Caco-2 (cell line): Measurements from ENCODE around the gene KRTAP4-1. TPM values are rescaled to one million over a fixed set of nuclear protein-coding genes. Genes with fewer than 3 reads are reported as not detected.
"Not testable (repeated sequence)": the region's sequence is repeated elsewhere in the genome, so short reads cannot be mapped to it uniquely, and the experiment has no call there.

Source experiments
- BruUV-seq: library from RNA; stranded (reverse); fragments of 400-500 nt; replicated peaks from 2 replicates; lab custom pipeline; 2021; lab: Mats Ljungman, UMichigan
- CTCF ChIA-PET: fragments of 300-600 bp; sonication (Branson Sonifier 250); formaldehyde crosslinking; loops from one replicate; lab custom pipeline; 2022; ENCODE audit warnings: antibody characterized with exemption; lab: Charles Lee
- POLR2A ChIA-PET: fragments of 300-600 bp; sonication (Branson Sonifier 250); formaldehyde crosslinking; loops from one replicate; lab custom pipeline; 2022; ENCODE audit warnings: antibody characterized with exemption; lab: Charles Lee
- DNase-seq, 2 experiments: peaks; one replicate each; pipeline versions ENCODE4 v3.0.0 to v3.0.0-alpha.2; 2020 to 2022
- H3K27me3 ChIP-seq: replicated peaks from 2 replicates; pipeline ENCODE4 v1.6.0; 2011; ENCODE audit warnings: low read length; ENCODE audit not compliant: control insufficient read depth, insufficient read depth
- H3K36me3 ChIP-seq: 2 replicates; pipeline ENCODE4 v1.5.1; 2011; ENCODE audit warnings: low read length; ENCODE audit not compliant: control insufficient read depth, insufficient read depth
- H3K4me1 ChIP-seq: fragments of 250-450 bp; sonication (Bioruptor Pico); 2 replicates; pipeline ENCODE4 v1.5.1; 2020; ENCODE audit warnings: mild to moderate bottlenecking
- H3K4me3 ChIP-seq: 2 replicates; pipeline ENCODE4 v1.5.1; 2011; ENCODE audit warnings: low read depth, mild to moderate bottlenecking, control low read depth, low read length
- H3K9me3 ChIP-seq: fragments of 250-450 bp; sonication (Bioruptor Pico); 2 replicates; pipeline ENCODE4 v1.5.1; 2020; ENCODE audit warnings: mild to moderate bottlenecking, moderate library complexity
- H3K27ac Mint-ChIP-seq: one replicate; pipeline ENCODE4 v1.8.0; 2022; ENCODE audit warnings: mixed read lengths; ENCODE audit not compliant: unreplicated experiment
- H3K27me3 Mint-ChIP-seq: one replicate; pipeline ENCODE4 v1.8.0; 2022; ENCODE audit warnings: mixed read lengths; ENCODE audit not compliant: insufficient read depth, unreplicated experiment
- H3K36me3 Mint-ChIP-seq: one replicate; pipeline ENCODE4 v1.8.0; 2022; ENCODE audit warnings: mild to moderate bottlenecking, mixed read lengths; ENCODE audit not compliant: insufficient read depth, unreplicated experiment
- H3K4me1 Mint-ChIP-seq: one replicate; pipeline ENCODE4 v1.8.0; 2022; ENCODE audit warnings: low read depth, mixed read lengths; ENCODE audit not compliant: unreplicated experiment
- H3K4me3 Mint-ChIP-seq: one replicate; pipeline ENCODE4 v1.8.0; 2022; ENCODE audit warnings: mild to moderate bottlenecking, moderate library complexity, mixed read lengths; ENCODE audit not compliant: unreplicated experiment
- H3K9me3 Mint-ChIP-seq: one replicate; pipeline ENCODE4 v1.8.0; 2022; ENCODE audit warnings: mixed read lengths; ENCODE audit not compliant: unreplicated experiment
- CTCF ChIP-seq, 2 experiments: fragments of 200-600 bp in 1 of 2; IDR thresholded peaks; 1 replicate in 1 of 2; 2 replicates in 1 of 2; pipeline versions ENCODE4 v1.5.1 to v1.8.0; 2011 to 2022; ENCODE audit warnings: antibody characterized with exemption in 1 of 2, control low read depth in 1 of 2, inconsistent platforms in 1 of 2, low read depth in 1 of 2, low read length in 1 of 2, mild to moderate bottlenecking in 1 of 2, moderate library complexity in 1 of 2; ENCODE audit not compliant: insufficient read depth in 1 of 2, severe bottlenecking in 1 of 2, unreplicated experiment in 1 of 2
- intact Hi-C: fragments of 100-400 bp; cut with micrococcal nuclease; formaldehyde crosslinking; loops from one replicate; pipeline ENCODE4 v1.10.0; 2022; ENCODE audit not compliant: unreplicated experiment
- total RNA-seq: library from RNA; stranded (reverse); gene quantifications from 2 replicates; pipeline ENCODE4 v1.2.3, GENCODE V29; 2022

The KRTAP4-1 gene
- total RNA-seq, 1 experiment from 2014 or later: not detected

GRCh38 chr17:41230094-41230493, 45.4 kb upstream of the KRTAP4-1 start:
- Mint-ChIP-seq H3K36me3 (no peaks in the 10 kb centered on the region), H3K9me3 (no peaks in the 10 kb centered on the region), H3K27ac (no peak overlapping the region), H3K4me1 (no peaks in the 10 kb centered on the region), H3K27me3 (peaks cover 4% of the 10 kb centered on the region), H3K4me3 (no peak overlapping the region)
- no peak for TF ChIP-seq CTCF (IDR thresholded peaks at IDR 0.05; ENCODE audit: insufficient read depth in 1 of 2, low read depth in 1 of 2, low read length in 1 of 2, severe bottlenecking in 1 of 2, unreplicated experiment in 1 of 2)
- no peaks in the 10 kb centered on the region for H3K36me3 ChIP-seq
- ChIA-PET CTCF (interaction anchor here (0.7 kb wide), 1 partner anchor 335 kb away, joined by 5 read pairs; no protein-coding TSS in a partner anchor), POLR2A (no interaction called here)
- no peaks in the 10 kb centered on the region for H3K9me3 ChIP-seq
- H3K4me1 ChIP-seq: no peaks in the 10 kb centered on the region
- no peak for DNase-seq
- no peak overlapping the region for H3K4me3 ChIP-seq
- BruUV-seq: no TSS peak
- intact Hi-C loops: no loop called here
- no peaks in the 10 kb centered on the region for H3K27me3 ChIP-seq

GRCh38 chr17:41226598-41227095, 41.9 kb upstream of the KRTAP4-1 start, which contains the start of gene KRTAP9-2:
Gene KRTAP9-2 (plus strand): TSS chr17:41226648. CDS start chr17:41226655, 7 bp downstream.
- DNase-seq, H3K4me1 ChIP-seq, H3K9me3 Mint-ChIP-seq, H3K9me3 ChIP-seq, H3K27ac Mint-ChIP-seq, H3K4me3 ChIP-seq, H3K4me3 Mint-ChIP-seq, H3K4me1 Mint-ChIP-seq, H3K27me3 ChIP-seq, BruUV-seq, CTCF ChIA-PET, POLR2A ChIA-PET, H3K36me3 Mint-ChIP-seq, intact Hi-C loops, H3K27me3 Mint-ChIP-seq, H3K36me3 ChIP-seq: not testable (repeated sequence)

GRCh38 chr17:41226051-41226450, 41.3 kb upstream of the KRTAP4-1 start:
- H3K4me1 Mint-ChIP-seq: no peaks in the 10 kb centered on the region
- no peak for DNase-seq
- Histone ChIP-seq H3K36me3 (no peaks in the 10 kb centered on the region), H3K4me1 (no peaks in the 10 kb centered on the region), H3K27me3 (no peaks in the 10 kb centered on the region), H3K4me3 (no peak overlapping the region), H3K9me3 (no peaks in the 10 kb centered on the region)
- ChIA-PET CTCF (no interaction called here), POLR2A (no interaction called here)
- no peak overlapping the region for H3K27ac Mint-ChIP-seq
- H3K36me3 Mint-ChIP-seq: no peaks in the 10 kb centered on the region
- no peak overlapping the region for H3K4me3 Mint-ChIP-seq
- no peaks in the 10 kb centered on the region for H3K9me3 Mint-ChIP-seq
- intact Hi-C loops: no loop called here
- no peak for TF ChIP-seq CTCF (IDR thresholded peaks at IDR 0.05; ENCODE audit: insufficient read depth in 1 of 2, low read depth in 1 of 2, low read length in 1 of 2, severe bottlenecking in 1 of 2, unreplicated experiment in 1 of 2)
- H3K27me3 Mint-ChIP-seq: no peaks in the 10 kb centered on the region
- BruUV-seq: no TSS peak
